IMR-90 (cell line): ENCODE measurements around the gene BACH1. TPM values are rescaled to one million over a fixed set of nuclear protein-coding genes. Genes with fewer than 3 reads are reported as not detected.

Source experiments
- ATAC-seq: fragments of 200-7000 bp; cut with Tn5 transposase; 2 replicates; pipeline ENCODE4 v1.9.1; 2020; ENCODE audit warnings: low read depth, mild to moderate bottlenecking, moderate library complexity
- BruUV-seq: library from RNA; stranded (reverse); fragments of 400-500 nt; replicated peaks from 2 replicates; lab custom pipeline; 2021; lab: Mats Ljungman, UMichigan
- CTCF ChIA-PET: fragments of 300-600 bp; formaldehyde crosslinking; extraction: SDS; loops from one replicate; lab custom pipeline; 2021; ENCODE audit warnings: antibody characterized with exemption; lab: Yijun Ruan, JAX
- POLR2A ChIA-PET: fragments of 300-600 bp; sonication (Branson Sonifier 250); formaldehyde crosslinking; loops from one replicate; lab custom pipeline; 2022; ENCODE audit warnings: antibody characterized with exemption; ENCODE audit not compliant: unreplicated experiment; lab: Charles Lee
- DNase-seq: peaks from one replicate; pipeline ENCODE4 v3.0.0; 2013
- H2AFZ ChIP-seq: replicated peaks from 2 replicates; pipeline ENCODE3; 2013; ENCODE audit warnings: low read length, mild to moderate bottlenecking; ENCODE audit not compliant: poor library complexity
- H2AK5ac ChIP-seq: 2 replicates; pipeline ENCODE4 v1.6.1; 2013; ENCODE audit warnings: low read depth, low read length, inconsistent platforms
- H2AK9ac ChIP-seq: replicated peaks from 2 replicates; pipeline ENCODE3; 2013; ENCODE audit warnings: mild to moderate bottlenecking, low read depth, low read length, moderate library complexity; ENCODE audit not compliant: poor library complexity
- H2BK120ac ChIP-seq: 2 replicates; pipeline ENCODE4 v1.6.1; 2013; ENCODE audit warnings: low read depth, low read length, inconsistent platforms
- H2BK15ac ChIP-seq: 3 replicates; pipeline ENCODE4 v1.6.1; 2013; ENCODE audit warnings: low read depth, low read length, inconsistent platforms
- H2BK20ac ChIP-seq: 2 replicates; pipeline ENCODE4 v1.6.1; 2013; ENCODE audit warnings: low read depth, mild to moderate bottlenecking, inconsistent platforms, low read length, moderate library complexity
- H2BK5ac ChIP-seq: 2 replicates; pipeline ENCODE4 v1.6.1; 2013; ENCODE audit warnings: mild to moderate bottlenecking, low read depth, low read length, inconsistent platforms; ENCODE audit not compliant: poor library complexity, severe bottlenecking
- H3K14ac ChIP-seq: replicated peaks from 2 replicates; pipeline ENCODE4 v1.6.1; 2013; ENCODE audit warnings: low read depth, low read length, inconsistent platforms
- H3K18ac ChIP-seq: 2 replicates; pipeline ENCODE4 v1.6.1; 2013; ENCODE audit warnings: low read depth, low read length, control low read depth
- H3K23ac ChIP-seq: 2 replicates; pipeline ENCODE4 v1.6.1; 2013; ENCODE audit warnings: low read depth, low read length, inconsistent platforms
- H3K27ac ChIP-seq: 2 replicates; pipeline ENCODE4 v1.5.1; 2013; ENCODE audit warnings: mild to moderate bottlenecking, control low read depth, low read length; ENCODE audit not compliant: insufficient read depth
- H3K27me3 ChIP-seq: 2 replicates; pipeline ENCODE4 v1.6.1; 2013; ENCODE audit warnings: low read length; ENCODE audit not compliant: control insufficient read depth, insufficient read depth
- H3K36me3 ChIP-seq: 2 replicates; pipeline ENCODE4 v1.6.1; 2013; ENCODE audit warnings: low read length, mixed read lengths; ENCODE audit not compliant: control insufficient read depth, insufficient read depth
- H3K4ac ChIP-seq: 2 replicates; pipeline ENCODE4 v1.6.1; 2013; ENCODE audit warnings: low read depth, low read length, inconsistent platforms
- H3K4me1 ChIP-seq: 2 replicates; pipeline ENCODE4 v1.6.1; 2013; ENCODE audit warnings: low read length, mixed read lengths; ENCODE audit not compliant: control insufficient read depth, insufficient read depth
- H3K4me2 ChIP-seq: 2 replicates; pipeline ENCODE4 v1.6.1; 2013; ENCODE audit warnings: low read depth, mild to moderate bottlenecking, control low read depth, low read length, moderate library complexity
- H3K4me3 ChIP-seq: 2 replicates; pipeline ENCODE4 v1.5.1; 2013; ENCODE audit warnings: low read depth, mild to moderate bottlenecking, control low read depth, low read length, moderate library complexity; ENCODE audit not compliant: insufficient read depth
- H3K56ac ChIP-seq: 2 replicates; pipeline ENCODE4 v1.6.1; 2013; ENCODE audit warnings: low read length, inconsistent platforms; ENCODE audit not compliant: insufficient read depth; ENCODE audit errors: extremely low read depth
- H3K79me1 ChIP-seq, 2 experiments: 2 replicates each; pipeline ENCODE4 v1.6.1; 2013; ENCODE audit warnings: low read length in 2 of 2, inconsistent platforms in 1 of 2, low read depth in 1 of 2
- H3K9ac ChIP-seq: 2 replicates; pipeline ENCODE4 v1.6.1; 2013; ENCODE audit warnings: low read depth, low read length, control low read depth
- H3K9me1 ChIP-seq: 2 replicates; pipeline ENCODE4 v1.6.1; 2013; ENCODE audit warnings: low read length, inconsistent platforms; ENCODE audit not compliant: insufficient read depth
- H3K9me3 ChIP-seq: 2 replicates; pipeline ENCODE4 v1.6.1; 2013; ENCODE audit warnings: low read length; ENCODE audit not compliant: control insufficient read depth, insufficient read depth
- H4K20me1 ChIP-seq: 2 replicates; pipeline ENCODE4 v1.6.1; 2013; ENCODE audit warnings: low read length, inconsistent platforms; ENCODE audit not compliant: insufficient read depth
- H4K5ac ChIP-seq: 2 replicates; pipeline ENCODE4 v1.6.1; 2013; ENCODE audit warnings: mild to moderate bottlenecking, low read depth, low read length, control low read depth
- H4K8ac ChIP-seq, 2 experiments: 2 replicates each; pipeline ENCODE4 v1.6.1; 2013; ENCODE audit warnings: low read depth in 2 of 2, low read length in 2 of 2, control low read depth in 1 of 2, inconsistent platforms in 1 of 2
- H4K91ac ChIP-seq: 2 replicates; pipeline ENCODE4 v1.6.1; 2013; ENCODE audit warnings: low read depth, low read length, inconsistent platforms; ENCODE audit not compliant: insufficient read depth
- BHLHE40 ChIP-seq: fragments of 150-350 bp; IDR thresholded peaks from 2 replicates; pipeline ENCODE4 v1.6.1; 2016; ENCODE audit warnings: mild to moderate bottlenecking, low read depth, low read length
- CEBPB ChIP-seq: IDR thresholded peaks from 2 replicates; pipeline ENCODE4 v1.6.1; 2012; ENCODE audit warnings: low read depth, low read length, improper control_type of control experiment
- CHD1 ChIP-seq: IDR thresholded peaks from 2 replicates; pipeline ENCODE4 v1.6.1; 2012; ENCODE audit warnings: low read depth, low read length, improper control_type of control experiment
- ELK1 ChIP-seq: fragments of 150-350 bp; IDR thresholded peaks from 2 replicates; pipeline ENCODE4 v1.6.1; 2016; ENCODE audit warnings: low read depth, mild to moderate bottlenecking, low read length, moderate library complexity, borderline replicate concordance
- FOS ChIP-seq: fragments of 150-350 bp; IDR thresholded peaks from 2 replicates; pipeline ENCODE4 v1.6.1; 2016; ENCODE audit warnings: low read depth, low read length
- MAFK ChIP-seq: IDR thresholded peaks from 2 replicates; pipeline ENCODE4 v1.6.1; 2012; ENCODE audit warnings: low read depth, low read length, improper control_type of control experiment
- MAZ ChIP-seq: IDR thresholded peaks from 2 replicates; pipeline ENCODE4 v1.6.1; 2012; ENCODE audit warnings: low read depth, mild to moderate bottlenecking, low read length, improper control_type of control experiment, moderate library complexity, borderline replicate concordance
- MXI1 ChIP-seq: IDR thresholded peaks from 2 replicates; pipeline ENCODE4 v1.6.1; 2012; ENCODE audit warnings: low read depth, mild to moderate bottlenecking, low read length, moderate library complexity, borderline replicate concordance
- NFE2L2 ChIP-seq: fragments of 150-350 bp; IDR thresholded peaks from 2 replicates; pipeline ENCODE4 v1.6.1; 2016; ENCODE audit warnings: low read depth, mild to moderate bottlenecking, low read length
- POLR2A ChIP-seq: IDR thresholded peaks from 2 replicates; pipeline ENCODE4 v1.6.1; 2012; ENCODE audit warnings: mild to moderate bottlenecking, low read depth, low read length
- RAD21 ChIP-seq: IDR thresholded peaks from 2 replicates; pipeline ENCODE4 v1.6.1; 2012; ENCODE audit warnings: low read length, improper control_type of control experiment
- RCOR1 ChIP-seq: IDR thresholded peaks from 2 replicates; pipeline ENCODE4 v1.6.1; 2012; ENCODE audit warnings: mild to moderate bottlenecking, low read length, improper control_type of control experiment; ENCODE audit not compliant: insufficient replicate concordance
- RFX5 ChIP-seq: IDR thresholded peaks from 2 replicates; pipeline ENCODE4 v1.8.0; 2012; ENCODE audit warnings: low read depth, mild to moderate bottlenecking, low read length, moderate library complexity
- SMC3 ChIP-seq: fragments of 150-350 bp; IDR thresholded peaks from 2 replicates; pipeline ENCODE4 v1.6.1; 2016; ENCODE audit warnings: low read depth, mild to moderate bottlenecking, antibody characterized with exemption, low read length, moderate library complexity
- USF2 ChIP-seq: fragments of 150-350 bp; IDR thresholded peaks from 2 replicates; pipeline ENCODE4 v1.6.1; 2017; ENCODE audit warnings: mild to moderate bottlenecking, antibody characterized with exemption, low read length, low read depth
- WGBS, 2 experiments: methylation state at CpG; one replicate each; pipeline versions ENCODE4 v1.1.5 to v1.1.7; 2013; ENCODE audit warnings: missing lambda C conversion rate in 2 of 2; ENCODE audit not compliant: insufficient read length in 1 of 2; ENCODE audit errors: extremely low coverage in 2 of 2; 5-methylcytosine and 5-hydroxymethylcytosine counted together
- dilution Hi-C: fragments of 300-500 bp; cut with HindIII; formaldehyde crosslinking; loops from one replicate; pipeline ENCODE4 v1.14.3; 2018; ENCODE audit warnings: low sequenced_read_pairs; ENCODE audit not compliant: unreplicated experiment
- in situ Hi-C: fragments of 300-500 bp; cut with MboI; formaldehyde crosslinking; loops from 3 replicates; pipeline ENCODE4 v1.14.3; 2019; ENCODE audit warnings: low sequenced_read_pairs, inconsistent platforms, mixed read lengths
- intact Hi-C: fragments of 100-400 bp; cut with micrococcal nuclease; formaldehyde crosslinking; loops from 2 replicates; pipeline ENCODE4 v1.10.0; 2022
- polyA plus RNA-seq, 3 experiments: library from polyadenylated mRNA; depleted of rRNA; stranded (reverse); fragments of >200 nt; gene quantifications; 2 replicates each; pipeline ENCODE4 v1.2.3, GENCODE V29; 2012; ENCODE audit warnings: low replicate concordance in 1 of 3
- total RNA-seq: library from RNA; depleted of rRNA; stranded (reverse); fragments of >200 nt; gene quantifications from 2 replicates; pipeline ENCODE4 v1.2.3, GENCODE V29; 2012
- TF ChIP-seq, protein P1 (sequence below): conservative IDR thresholded peaks from 2 replicates; pipeline ENCODE4 v1.5.1; 2012; ENCODE audit warnings: mild to moderate bottlenecking, low read depth, low read length, improper control_type of control experiment

BACH1 gene
- total and polyA plus RNA-seq, 2 of the 4 experiments (the other 2 are of a cell fraction) = 23.1 to 108 TPM

DNA sequence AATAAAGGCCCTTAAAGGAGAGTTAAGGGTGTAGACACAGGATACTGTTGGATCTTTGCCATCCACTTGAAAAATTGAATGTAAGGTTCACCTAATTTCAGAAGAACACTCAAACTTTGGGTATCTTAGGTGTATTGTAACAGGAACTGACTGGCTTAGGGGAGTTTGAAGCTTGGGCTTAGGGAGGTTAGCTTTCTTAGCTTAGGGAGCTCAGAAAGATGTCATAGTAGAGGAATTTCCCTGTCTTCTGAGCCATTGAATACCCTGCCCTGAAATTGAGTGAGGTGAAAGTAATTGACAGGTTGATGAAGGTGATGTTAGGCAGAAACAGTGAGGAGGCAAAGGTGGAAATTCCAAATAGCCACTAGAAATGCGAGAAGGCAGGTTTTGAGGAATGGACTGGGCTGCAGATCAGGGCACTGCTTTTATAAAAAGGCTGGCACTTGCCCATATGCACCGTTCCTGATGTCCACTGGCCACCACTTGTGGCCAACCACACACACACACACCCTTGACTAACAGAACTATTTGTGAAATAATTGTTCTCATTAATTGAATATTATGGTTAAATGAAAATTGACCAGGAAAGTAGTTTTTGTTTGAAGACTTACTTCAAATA is 16.5 kb downstream of the BACH1 start:
- no peak overlapping the region for H2BK20ac ChIP-seq
- peaks cover 5% of the 10 kb centered on the region; the same call in 1 of the 2 replicates for H3K36me3 ChIP-seq
- no peak overlapping the region for H3K4me3 ChIP-seq
- H4K5ac ChIP-seq = no peak overlapping the region; the same call in 1 of the 2 replicates
- 0 out of 2 replicates have a peak overlapping the region, but pooled peaks have one; percentile 8 for H3K23ac ChIP-seq
- ChIA-PET POLR2A (no interaction called here), CTCF (no interaction called here)
- peaks cover 32% of the 10 kb centered on the region for H3K9me1 ChIP-seq
- no peak for TF ChIP-seq CHD1
- no peak for TF ChIP-seq RFX5
- TF ChIP-seq NFE2L2 = no peak
- TF ChIP-seq SMC3 = no peak
- TF ChIP-seq RAD21 = no peak
- TF ChIP-seq POLR2A = no peak
- no peak for TF ChIP-seq MAFK
- TF ChIP-seq BHLHE40 = no peak
- TF ChIP-seq ELK1 = no peak
- no peak for TF ChIP-seq FOS
- TF ChIP-seq MXI1 = no peak
- TF ChIP-seq MAZ = no peak
- TF ChIP-seq, protein P1, sequence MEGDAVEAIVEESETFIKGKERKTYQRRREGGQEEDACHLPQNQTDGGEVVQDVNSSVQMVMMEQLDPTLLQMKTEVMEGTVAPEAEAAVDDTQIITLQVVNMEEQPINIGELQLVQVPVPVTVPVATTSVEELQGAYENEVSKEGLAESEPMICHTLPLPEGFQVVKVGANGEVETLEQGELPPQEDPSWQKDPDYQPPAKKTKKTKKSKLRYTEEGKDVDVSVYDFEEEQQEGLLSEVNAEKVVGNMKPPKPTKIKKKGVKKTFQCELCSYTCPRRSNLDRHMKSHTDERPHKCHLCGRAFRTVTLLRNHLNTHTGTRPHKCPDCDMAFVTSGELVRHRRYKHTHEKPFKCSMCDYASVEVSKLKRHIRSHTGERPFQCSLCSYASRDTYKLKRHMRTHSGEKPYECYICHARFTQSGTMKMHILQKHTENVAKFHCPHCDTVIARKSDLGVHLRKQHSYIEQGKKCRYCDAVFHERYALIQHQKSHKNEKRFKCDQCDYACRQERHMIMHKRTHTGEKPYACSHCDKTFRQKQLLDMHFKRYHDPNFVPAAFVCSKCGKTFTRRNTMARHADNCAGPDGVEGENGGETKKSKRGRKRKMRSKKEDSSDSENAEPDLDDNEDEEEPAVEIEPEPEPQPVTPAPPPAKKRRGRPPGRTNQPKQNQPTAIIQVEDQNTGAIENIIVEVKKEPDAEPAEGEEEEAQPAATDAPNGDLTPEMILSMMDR = no peak
- TF ChIP-seq CEBPB = no peak
- no peak for TF ChIP-seq USF2
- no peak for TF ChIP-seq RCOR1
- H2AK5ac ChIP-seq = 0 out of 2 replicates have a peak overlapping the region, but pooled peaks have one; percentile 20
- H3K14ac ChIP-seq = no peak overlapping the region
- DNase-seq = no peak
- no TSS peak for BruUV-seq
- H4K20me1 ChIP-seq = peaks cover 97% of the 10 kb centered on the region
- ATAC-seq = no peak
- H3K18ac ChIP-seq = no peak overlapping the region
- H3K79me1 ChIP-seq = peaks cover 0 to 75% of the 10 kb centered on the region in 2 experiments; a peak in 2 of 4 replicates
- no peak overlapping the region for H2BK120ac ChIP-seq
- no CpG with 5 or more reads among the region's 2 CpGs for WGBS, 2 experiments
- H4K91ac ChIP-seq = no peak overlapping the region
- peaks cover 28% of the 10 kb centered on the region for H3K4me1 ChIP-seq
- no peak overlapping the region for H3K4ac ChIP-seq
- intact Hi-C loops = loop anchor here (10.0 kb wide), 1 partner anchor 400 kb away; no protein-coding TSS in a partner anchor
- H3K27me3 ChIP-seq = no peaks in the 10 kb centered on the region
- no peak overlapping the region for H2BK15ac ChIP-seq
- H3K9me3 ChIP-seq = no peaks in the 10 kb centered on the region
- no peak overlapping the region for H3K56ac ChIP-seq
- dilution Hi-C loops = no loop called here
- H2AK9ac ChIP-seq = no peak overlapping the region
- H3K9ac ChIP-seq = no peak overlapping the region
- peak overlapping the region; percentile 11 for H2BK5ac ChIP-seq
- in situ Hi-C loops = no loop called here
- H4K8ac ChIP-seq = no peak overlapping the region
- no peak overlapping the region for H2AFZ ChIP-seq
- 0 out of 2 replicates have a peak overlapping the region, but pooled peaks have one; percentile 2 for H3K4me2 ChIP-seq
- H3K27ac ChIP-seq = no peak overlapping the region
